ENCODE results near the gene PRKCB. TPM values are rescaled to one million over a fixed set of nuclear protein-coding genes. Genes with fewer than 3 reads are reported as not detected.
"Not testable (repeated sequence)": the region's sequence is repeated elsewhere in the genome, so short reads cannot be mapped to it uniquely, and the experiment has no call there.

PRKCB gene
- total RNA-seq, 1 donor from 2014 or later, result 1.7 TPM

DNA sequence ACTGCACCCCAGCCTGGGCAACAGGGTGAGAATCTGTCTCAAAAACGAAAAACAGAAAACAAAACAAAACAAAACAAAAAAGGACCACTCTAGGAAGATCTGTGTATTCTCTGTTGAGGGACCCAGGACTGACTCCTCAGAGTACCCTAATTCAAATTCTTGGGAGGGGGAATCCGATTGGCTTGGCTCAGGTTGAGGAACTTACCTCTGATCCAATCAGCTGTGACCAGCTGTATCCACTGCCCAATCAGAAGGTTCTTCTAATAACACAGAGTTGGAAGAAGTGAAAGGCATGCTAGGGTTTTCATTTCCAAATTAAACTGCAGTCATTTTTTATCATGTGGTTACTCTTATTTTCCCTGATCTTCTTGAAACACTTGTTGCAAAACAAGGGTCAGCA lies 314.5 kb downstream of the PRKCB start:
- DNase-seq, result no peak
- no peak for ATAC-seq (ENCODE audit: poor library complexity)
- intact Hi-C loops (cut with DNase I), result no loop called here

DNA sequence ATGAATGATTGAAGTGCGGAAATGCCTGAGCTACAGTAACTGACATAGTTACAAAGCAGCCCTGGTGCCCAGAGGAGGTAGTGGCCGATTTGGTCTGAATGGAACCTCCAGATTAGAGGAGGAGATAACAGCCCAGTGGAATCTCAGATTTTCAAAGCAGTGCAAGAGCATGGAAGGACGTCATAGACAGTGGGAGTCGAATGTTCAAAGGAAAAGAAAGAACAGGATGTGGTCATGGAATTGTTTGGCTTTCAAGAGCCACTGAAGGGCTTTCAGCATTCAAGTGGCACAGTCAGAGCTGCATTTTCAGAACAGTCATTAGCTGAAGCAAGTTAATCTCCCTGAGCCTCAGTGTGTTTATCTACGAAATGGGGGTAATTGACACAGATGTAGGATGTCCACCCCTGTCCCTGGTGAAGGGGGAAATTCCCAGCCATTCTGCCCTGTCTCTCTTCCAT lies 315.7 kb downstream of the PRKCB start:
- intact Hi-C loops (cut with DNase I), result no loop called here
- ATAC-seq (ENCODE audit: poor library complexity) (no peak), DNase-seq (no peak)

DNA sequence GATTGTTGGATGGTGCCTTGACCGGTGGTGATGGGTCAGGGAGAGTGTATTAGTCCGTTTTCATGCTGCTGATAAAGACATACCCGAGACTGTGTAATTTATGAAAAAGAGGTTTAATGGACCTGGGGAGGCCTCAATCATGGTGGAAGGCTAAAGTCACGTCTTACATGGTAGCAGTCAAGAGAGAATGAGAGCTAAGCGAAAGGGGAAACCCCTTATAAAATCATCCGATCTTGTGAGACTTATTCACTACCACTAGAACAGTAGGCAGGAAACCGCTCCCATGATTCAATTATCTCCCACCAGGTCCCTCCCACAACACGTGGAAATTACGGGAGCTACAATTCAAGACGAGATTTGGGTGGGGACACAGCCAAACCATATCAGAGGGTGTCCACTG lies 316.3 kb downstream of the PRKCB start:
- ATAC-seq (ENCODE audit: poor library complexity); DNase-seq; intact Hi-C loops (cut with DNase I): not testable (repeated sequence)

DNA sequence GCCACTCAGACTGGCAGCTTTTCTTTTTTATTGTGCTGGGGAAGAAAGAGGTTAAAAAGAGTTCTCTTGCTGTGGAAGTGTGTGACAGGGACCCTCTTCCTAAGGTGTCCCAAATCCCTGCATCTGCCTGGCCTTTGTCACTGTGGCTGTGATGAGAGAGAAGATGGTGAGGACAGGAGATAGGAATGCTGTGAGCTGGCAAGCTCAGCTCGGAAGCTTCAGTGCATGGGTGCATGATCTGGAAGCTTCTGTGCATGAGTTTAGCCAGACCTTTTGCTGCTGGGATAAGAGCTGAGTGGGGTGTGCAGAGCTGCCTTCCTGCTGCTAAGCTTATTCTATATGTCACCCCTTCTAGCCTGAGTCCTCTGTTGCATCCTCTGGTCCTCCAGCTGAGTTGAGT lies 317.0 kb downstream of the PRKCB start:
- intact Hi-C loops (cut with DNase I), result no loop called here
- no peak for ATAC-seq (ENCODE audit: poor library complexity)
- DNase-seq, result no peak

DNA sequence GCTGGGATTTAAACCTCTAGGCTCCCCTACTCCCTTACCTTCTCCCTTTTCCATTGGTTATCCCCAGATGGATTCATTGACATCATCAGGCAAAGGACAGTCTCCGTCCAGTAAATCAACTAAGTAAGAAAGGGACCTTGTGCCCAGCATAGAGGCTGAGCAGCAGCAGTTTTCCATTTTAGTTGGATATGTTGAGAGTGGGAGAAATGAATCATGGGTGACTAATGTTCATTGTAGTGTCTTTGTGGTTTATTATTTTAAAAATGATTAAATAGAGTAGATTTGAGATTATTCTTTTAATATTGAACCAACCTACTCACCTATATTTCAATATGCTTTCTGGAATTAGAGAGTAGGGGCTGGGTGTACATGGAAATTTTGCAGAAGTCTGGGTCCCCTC lies 321.0 kb downstream of the PRKCB start:
- intact Hi-C loops (cut with DNase I), result no loop called here
- ATAC-seq (ENCODE audit: poor library complexity), result no peak

DNA sequence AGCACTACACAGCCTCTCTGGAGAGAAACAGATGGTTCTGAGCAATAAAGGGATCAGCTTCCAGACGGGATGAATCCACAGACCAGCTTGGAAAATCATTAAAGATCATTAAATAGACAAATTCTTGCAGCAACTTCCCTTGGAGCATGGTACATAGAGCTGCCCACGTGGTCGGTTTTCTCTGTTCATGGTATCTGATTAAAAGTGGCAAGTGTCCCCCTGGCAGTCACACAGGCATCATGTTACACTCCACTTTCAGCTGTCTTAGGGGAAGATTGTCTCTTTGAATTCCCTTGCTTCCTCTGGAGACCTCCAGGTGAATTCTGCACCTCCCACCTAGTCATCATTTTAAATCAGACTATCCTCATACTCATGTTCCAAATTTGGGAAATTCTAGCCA lies 328.2 kb downstream of the PRKCB start:
- DNase-seq, result no peak
- intact Hi-C loops (cut with DNase I), result no loop called here
- ATAC-seq (ENCODE audit: poor library complexity), result no peak

More for the DNA sequence above, 321.0 kb downstream of the PRKCB start:
- no peak for DNase-seq

DNA sequence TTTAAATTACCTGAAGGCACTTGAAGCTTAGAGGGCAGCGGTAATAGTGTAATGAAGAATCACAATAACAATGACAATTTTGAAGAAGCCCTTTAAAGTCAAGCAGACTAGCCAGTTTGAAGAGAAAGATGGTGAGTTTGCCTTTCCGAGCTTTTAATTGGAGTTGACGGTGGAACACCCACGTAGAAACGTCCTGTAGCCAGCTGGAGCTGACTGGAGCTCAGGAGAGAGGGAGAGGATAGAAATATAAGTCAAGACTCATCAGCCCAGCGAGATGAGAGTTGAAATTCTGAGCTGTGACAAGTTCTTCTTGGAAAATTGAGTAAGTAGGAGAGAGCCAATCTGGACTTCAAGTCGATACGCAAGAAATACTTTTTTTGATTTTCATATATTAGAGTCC lies 328.6 kb downstream of the PRKCB start:
- no peak for ATAC-seq (ENCODE audit: poor library complexity)
- no peak for DNase-seq
- intact Hi-C loops (cut with DNase I), result no loop called here

DNA sequence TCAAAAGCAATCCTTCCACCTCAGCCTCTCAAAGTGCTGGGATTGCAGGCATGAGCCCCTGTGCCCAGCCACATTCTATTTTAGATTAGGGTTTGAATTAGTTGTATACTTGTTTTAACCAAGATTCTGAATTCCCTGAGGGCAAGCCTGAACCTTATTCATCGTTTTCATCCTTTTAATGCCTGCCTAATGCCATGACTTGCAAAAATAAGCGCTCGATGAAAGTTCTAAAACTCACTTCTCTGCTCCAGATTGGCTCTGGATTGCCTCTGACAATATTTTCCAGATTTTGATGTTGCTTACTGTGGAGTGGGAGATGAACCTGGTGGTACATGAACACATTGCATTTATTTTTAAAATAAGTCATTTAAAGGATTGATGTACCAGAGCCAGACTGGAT lies 329.5 kb downstream of the PRKCB start:
- ATAC-seq (ENCODE audit: poor library complexity) (no peak), DNase-seq (no peak)
- intact Hi-C loops (cut with DNase I), result no loop called here

DNA sequence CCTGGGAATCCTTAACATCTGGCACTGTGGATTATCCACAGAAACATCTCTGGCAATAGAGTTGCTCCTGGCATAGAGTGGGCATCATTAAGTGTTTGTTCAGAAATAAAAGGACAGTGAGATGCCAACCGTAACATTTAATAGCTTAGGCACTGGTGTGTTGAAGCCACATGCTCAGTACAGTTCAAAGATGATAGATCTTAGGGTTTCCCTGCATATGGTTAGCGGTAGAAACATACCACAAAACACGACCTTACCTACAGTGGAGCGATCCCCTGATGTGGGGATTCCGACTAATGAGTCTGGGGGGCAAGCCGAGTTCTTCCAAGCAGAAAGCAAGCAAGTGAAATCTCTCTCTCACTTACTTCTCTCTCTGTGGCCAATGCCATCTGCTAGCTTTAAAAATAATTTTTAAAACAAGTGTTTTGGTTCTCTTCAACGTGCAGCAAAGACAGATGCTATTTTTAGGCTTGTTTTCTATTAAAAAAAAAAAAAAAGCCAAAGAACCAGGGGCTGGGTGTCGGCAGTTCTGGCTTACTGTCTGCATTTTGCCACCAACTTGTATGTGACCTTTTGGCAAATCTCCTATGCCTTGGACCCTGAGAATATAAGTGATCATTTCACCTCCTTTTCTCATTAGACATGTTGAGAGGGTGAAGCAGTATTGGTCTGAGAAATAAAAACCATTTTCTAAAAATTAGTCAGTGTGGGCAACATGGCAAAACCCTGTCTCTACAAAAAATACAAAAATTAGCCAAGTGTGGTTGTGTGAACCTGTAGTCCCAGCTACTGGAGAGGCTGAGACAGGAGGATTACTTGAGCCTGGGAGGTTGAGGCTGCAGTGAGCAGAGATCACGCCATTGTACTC lies 331.1 kb downstream of the PRKCB start:
- intact Hi-C loops (cut with DNase I), result no loop called here
- DNase-seq (no peak), ATAC-seq (ENCODE audit: poor library complexity) (no peak)

DNA sequence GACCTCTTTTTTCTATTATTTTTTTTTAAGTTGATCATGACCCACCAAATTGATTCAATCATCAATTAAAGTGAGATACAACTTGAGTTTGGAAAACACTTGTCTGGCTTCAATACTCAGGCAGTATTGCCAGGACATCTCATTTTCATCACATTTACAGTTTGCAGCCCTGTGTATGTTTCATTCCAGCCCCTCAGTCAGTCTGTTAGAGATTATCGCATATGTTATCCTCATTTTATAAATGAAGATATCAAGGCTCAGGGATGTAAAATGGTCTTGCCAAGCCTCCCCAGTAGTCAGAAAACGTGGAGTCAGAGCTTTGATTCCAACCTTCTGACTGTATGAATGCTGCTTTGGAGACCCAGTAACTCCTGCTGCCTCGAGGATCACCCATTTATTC lies 333.1 kb downstream of the PRKCB start:
- DNase-seq, result no peak
- intact Hi-C loops (cut with DNase I), result no loop called here
- ATAC-seq (ENCODE audit: poor library complexity), result no peak

DNA sequence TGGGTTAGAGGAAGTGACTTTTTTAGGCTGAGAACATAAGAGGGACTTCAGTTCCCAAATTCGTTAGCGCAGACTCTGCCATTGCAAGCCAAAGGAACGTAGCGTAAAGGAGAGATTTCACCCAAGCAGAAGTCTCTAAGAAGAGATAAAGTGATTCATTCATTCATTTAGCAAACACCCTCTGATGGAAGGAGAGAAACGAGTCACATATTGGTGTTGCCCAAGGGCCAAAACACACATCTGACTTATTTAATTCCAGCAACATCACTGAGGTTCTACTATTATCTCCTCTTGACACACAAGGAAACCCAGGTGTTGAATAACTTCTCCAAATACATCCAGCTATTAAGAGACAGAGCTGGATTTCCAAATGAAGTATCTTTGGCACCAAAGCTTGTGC lies 334.6 kb downstream of the PRKCB start:
- ATAC-seq (ENCODE audit: poor library complexity) (no peak), DNase-seq (no peak)
- intact Hi-C loops (cut with DNase I), result no loop called here

DNA sequence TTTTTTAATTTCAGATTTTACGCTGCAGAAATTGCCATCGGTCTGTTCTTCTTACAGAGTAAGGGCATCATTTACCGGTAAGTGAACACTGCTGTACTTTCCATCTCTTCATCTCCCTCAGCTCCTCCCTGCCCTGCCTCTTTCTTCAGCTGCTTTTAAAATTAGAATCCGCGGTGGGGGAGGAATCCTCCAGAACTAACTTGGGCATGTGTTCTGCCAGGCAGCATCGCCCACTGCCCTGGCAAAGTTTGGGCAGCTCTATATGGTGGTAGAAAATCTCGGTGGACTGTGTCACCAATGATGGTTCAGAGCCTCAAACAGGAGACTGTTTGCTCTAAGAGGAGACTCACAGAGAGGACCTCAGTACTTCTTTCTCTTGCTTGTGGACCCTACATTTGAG lies 338.7 kb downstream of the PRKCB start:
- intact Hi-C loops (cut with DNase I), result no loop called here
- ATAC-seq (ENCODE audit: poor library complexity) (no peak), DNase-seq (no peak)

DNA sequence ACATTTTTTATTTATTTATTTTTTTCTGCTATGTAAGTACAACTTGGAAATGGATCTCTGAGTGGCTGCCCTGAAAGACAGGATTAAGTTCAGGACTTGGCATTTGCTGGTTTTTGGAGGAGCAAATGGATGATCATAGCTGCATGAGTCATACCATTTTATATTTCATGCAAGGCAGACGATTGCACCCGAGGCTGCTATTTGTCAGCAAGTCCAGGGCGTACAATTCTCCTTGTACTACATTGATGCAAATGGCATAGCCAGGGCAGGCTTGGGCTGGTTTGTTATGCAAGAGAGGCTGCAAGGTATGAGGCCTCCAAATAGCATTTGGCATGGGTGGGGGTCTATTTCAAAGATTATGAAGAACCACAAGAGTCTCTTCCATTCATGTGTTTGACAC lies 339.2 kb downstream of the PRKCB start:
- ATAC-seq (ENCODE audit: poor library complexity) (no peak), DNase-seq (no peak)
- intact Hi-C loops (cut with DNase I), result no loop called here

DNA sequence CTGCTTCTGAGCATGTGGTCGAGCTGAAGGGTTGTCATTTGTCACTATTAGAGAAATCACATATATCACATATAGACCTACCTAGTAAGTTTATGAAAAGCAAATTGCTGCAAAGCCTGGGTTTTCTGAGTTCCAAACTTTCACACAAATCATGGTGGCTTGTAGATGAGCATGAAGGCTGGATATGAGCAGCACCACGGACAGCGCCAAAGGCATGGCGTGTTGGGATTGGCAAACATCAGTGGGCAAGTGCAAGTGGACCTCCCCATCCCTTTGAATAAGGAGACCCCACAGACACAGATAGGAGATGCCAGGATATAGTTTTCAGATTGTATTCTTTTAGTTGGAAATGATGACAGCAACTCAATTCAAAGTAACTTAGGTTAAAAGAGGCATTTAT lies 342.7 kb downstream of the PRKCB start:
- DNase-seq (no peak), ATAC-seq (ENCODE audit: poor library complexity) (no peak)
- intact Hi-C loops (cut with DNase I), result no loop called here

DNA sequence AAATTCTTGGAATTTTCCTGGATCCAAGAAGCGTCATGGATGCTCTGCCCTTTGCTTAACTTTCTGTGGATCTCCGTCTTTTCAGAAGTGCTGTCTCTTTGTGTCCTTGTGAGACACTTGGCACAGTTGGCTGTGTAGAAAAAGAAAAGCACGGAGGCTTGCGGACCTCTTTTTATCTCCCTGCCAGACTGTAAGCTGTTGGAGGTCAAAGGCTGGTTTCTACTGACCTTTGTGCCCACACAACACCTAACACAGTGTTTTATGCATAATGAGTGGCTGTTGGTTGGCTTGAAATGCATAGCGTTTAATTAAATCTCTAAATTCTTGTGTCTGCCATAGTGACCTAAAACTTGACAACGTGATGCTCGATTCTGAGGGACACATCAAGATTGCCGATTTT lies 344.7 kb downstream of the PRKCB start:
- no peak for ATAC-seq (ENCODE audit: poor library complexity)
- intact Hi-C loops (cut with DNase I), result no loop called here
- DNase-seq, result no peak

DNA sequence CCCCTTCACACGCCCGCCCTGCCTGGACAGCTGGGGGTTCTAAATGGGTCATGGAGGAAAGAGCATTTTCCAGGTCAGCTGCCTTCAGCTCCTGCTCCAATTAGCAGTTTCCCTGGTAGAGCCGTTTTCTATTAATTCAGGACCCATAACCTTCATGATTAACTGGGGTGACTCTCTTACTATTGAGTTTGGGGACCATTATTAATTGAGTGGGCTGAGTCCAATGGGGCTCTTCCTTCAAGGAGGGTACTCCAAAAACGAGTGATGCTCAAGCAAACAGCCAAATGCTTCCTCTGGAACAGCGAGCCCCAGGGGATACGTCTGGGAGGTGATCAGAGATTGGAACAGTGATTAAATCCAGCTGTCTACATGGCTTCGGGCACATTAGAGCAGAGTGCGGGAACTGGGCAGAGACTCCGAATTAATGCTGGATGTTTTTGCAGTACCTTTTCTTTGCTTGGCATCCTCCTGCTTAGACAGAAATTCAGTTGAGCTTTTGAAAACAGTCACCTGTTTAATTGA lies 352.3 kb downstream of the PRKCB start:
- intact Hi-C loops (cut with DNase I), result no loop called here
- ATAC-seq (ENCODE audit: poor library complexity) (no peak), DNase-seq (no peak)

DNA sequence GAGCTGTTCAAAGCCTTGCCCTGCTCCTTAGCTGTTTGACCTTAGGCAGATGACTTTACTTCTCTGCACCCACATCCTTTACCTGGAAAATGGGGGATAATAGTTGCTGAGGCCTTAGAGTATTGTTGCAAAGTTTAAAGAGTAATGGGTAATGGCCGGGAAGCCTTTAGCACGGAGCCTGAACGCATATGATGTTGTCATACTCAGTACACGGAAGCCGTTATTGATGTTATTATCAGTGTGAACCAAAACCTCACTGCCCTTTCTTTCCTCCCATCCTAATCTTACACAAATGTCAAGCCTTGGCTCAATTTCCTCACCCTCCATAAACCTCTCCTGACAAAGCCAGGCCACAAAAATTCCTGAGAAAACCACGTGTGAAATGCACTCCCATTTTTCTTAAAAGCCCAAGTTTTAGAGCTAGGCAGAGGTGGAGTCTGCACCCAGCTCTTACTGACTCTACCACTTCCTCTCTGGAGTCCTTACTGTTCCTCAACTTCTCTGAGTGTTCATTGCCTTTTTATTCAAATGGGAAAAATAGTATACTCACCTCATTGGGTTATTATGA lies 353.1 kb downstream of the PRKCB start:
- intact Hi-C loops (cut with DNase I), result no loop called here
- no peak for ATAC-seq (ENCODE audit: poor library complexity)
- no peak for DNase-seq

DNA sequence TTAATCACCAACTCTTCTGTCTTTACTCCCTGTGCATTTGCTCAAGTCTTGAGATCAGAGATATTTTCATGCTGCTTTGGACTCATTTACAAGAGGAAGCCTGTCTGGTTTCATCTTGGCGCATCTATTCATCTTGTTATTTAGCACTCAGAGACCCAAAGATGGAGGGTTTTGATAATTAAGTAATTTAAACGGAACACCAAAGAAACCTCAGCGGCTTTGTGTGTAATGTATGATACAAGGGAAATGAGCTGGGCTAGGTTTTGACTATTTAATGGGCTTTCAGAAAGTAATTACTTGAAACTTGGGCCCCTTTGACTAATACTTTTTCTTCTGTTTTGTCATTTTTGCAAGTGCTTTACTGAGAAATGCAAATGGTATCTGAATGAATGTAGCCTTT lies 354.2 kb downstream of the PRKCB start:
- ATAC-seq (ENCODE audit: poor library complexity) (no peak), DNase-seq (no peak)
- intact Hi-C loops (cut with DNase I), result no loop called here

DNA sequence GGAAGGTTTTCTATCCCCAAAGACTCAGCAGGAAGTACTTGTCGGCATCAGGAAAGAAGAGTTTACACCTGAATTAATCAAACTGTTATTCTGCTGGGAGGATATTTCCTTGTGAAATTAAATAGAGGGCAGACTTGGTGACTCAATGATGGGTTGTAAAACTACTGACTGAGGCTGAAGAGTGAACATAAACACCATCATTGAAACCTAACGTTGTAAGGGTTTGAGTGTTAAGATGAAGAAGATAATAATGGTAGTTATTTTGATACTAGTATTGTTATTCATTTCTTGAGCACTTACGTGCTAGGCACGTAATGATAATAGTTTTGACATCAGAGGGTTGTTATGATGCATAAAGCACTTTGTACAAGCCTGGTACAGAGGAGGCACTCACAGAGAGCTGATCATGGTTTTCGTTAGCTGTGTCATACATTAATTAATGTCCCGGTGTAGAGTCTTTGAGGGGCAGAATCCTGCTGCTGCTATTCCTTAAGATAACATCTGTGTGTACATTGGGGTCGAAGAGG lies 356.2 kb downstream of the PRKCB start:
- no peak for ATAC-seq (ENCODE audit: poor library complexity)
- no peak for DNase-seq
- intact Hi-C loops (cut with DNase I), result no loop called here

DNA sequence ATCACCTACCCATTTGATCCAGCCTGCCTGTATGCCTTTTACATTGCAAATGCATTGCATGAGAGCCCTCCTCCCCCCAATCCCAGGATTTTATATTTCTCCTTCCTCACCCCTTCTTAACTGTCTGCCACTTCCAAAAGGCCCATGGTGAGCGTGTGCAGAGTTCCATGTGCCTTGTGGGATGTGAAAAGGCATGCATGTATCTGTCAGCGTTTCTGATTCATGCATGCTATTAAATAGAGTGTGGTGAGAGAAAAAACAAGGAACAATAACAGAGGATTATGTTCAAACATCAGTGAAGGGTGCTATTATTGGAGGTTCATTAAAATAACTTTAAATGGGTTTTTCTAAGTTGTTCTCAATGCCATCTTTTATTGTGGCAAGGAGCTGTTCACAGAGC lies 359.4 kb downstream of the PRKCB start:
- intact Hi-C loops (cut with DNase I), result no loop called here
- no peak for ATAC-seq (ENCODE audit: poor library complexity)
- no peak for DNase-seq
